PC-3 (cell line): Measurements from ENCODE around the gene TMEM132D.

Experiments
- EZH2 ChIP-seq: fragments of 300-600 bp; sonication (generic); IDR thresholded peaks from one replicate; pipeline ENCODE4 v1.6.1; 2017; ENCODE audit warnings: antibody characterized with exemption, mild to moderate bottlenecking, low read length; ENCODE audit not compliant: unreplicated experiment
- EZH2phosphoT487 ChIP-seq: fragments of 300-600 bp; sonication (generic); IDR thresholded peaks from 2 replicates; pipeline ENCODE4 v1.6.1; 2018; ENCODE audit warnings: mild to moderate bottlenecking, antibody characterized with exemption, low read length, borderline replicate concordance
- TF ChIP-seq, protein P1 (sequence below): fragments of 300-600 bp; sonication (generic); conservative IDR thresholded peaks from 2 replicates; pipeline ENCODE4 v1.5.1; 2017; ENCODE audit warnings: antibody characterized with exemption, low read depth, mild to moderate bottlenecking, low read length

GRCh38 chr12:129068684-129069083 lies 835.1 kb downstream of the TMEM132D start:
- TF ChIP-seq EZH2phosphoT487: no peak
- TF ChIP-seq, protein P1, sequence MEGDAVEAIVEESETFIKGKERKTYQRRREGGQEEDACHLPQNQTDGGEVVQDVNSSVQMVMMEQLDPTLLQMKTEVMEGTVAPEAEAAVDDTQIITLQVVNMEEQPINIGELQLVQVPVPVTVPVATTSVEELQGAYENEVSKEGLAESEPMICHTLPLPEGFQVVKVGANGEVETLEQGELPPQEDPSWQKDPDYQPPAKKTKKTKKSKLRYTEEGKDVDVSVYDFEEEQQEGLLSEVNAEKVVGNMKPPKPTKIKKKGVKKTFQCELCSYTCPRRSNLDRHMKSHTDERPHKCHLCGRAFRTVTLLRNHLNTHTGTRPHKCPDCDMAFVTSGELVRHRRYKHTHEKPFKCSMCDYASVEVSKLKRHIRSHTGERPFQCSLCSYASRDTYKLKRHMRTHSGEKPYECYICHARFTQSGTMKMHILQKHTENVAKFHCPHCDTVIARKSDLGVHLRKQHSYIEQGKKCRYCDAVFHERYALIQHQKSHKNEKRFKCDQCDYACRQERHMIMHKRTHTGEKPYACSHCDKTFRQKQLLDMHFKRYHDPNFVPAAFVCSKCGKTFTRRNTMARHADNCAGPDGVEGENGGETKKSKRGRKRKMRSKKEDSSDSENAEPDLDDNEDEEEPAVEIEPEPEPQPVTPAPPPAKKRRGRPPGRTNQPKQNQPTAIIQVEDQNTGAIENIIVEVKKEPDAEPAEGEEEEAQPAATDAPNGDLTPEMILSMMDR: no peak
- TF ChIP-seq EZH2: no peak
